Panc1 (cell line): ENCODE results near the gene DAGLA. TPM values are rescaled to one million over a fixed set of nuclear protein-coding genes. Genes with fewer than 3 reads are reported as not detected.

Experiments used
- ATAC-seq: fragments of 200-7000 bp; cut with Tn5 transposase; 2 replicates; pipeline ENCODE4 v1.9.1; 2020; ENCODE audit warnings: mild to moderate bottlenecking, moderate library complexity
- BruUV-seq: library from RNA; stranded (reverse); fragments of 400-500 nt; replicated peaks from 2 replicates; lab custom pipeline; 2021; lab: Mats Ljungman, UMichigan
- CTCF ChIA-PET: fragments of 300-600 bp; sonication (Branson Sonifier 250); formaldehyde crosslinking; loops from one replicate; lab custom pipeline; 2022; ENCODE audit warnings: antibody characterized with exemption; lab: Charles Lee
- POLR2A ChIA-PET: fragments of 300-600 bp; sonication (Branson Sonifier 250); formaldehyde crosslinking; loops from one replicate; lab custom pipeline; 2022; ENCODE audit warnings: antibody characterized with exemption; lab: Charles Lee
- DNase-seq: peaks from one replicate; pipeline ENCODE4 v3.0.0-alpha.2; 2010; ENCODE audit warnings: low read depth, low spot score
- H3K27ac ChIP-seq: 2 replicates; pipeline ENCODE4 v1.5.1; 2011; ENCODE audit warnings: mild to moderate bottlenecking, low read length, inconsistent platforms
- H3K27me3 ChIP-seq: fragments of 200-500 bp; sonication (Bioruptor generic); 2 replicates; pipeline ENCODE4 v1.6.0; 2014; ENCODE audit warnings: low read length, inconsistent platforms; ENCODE audit not compliant: control insufficient read depth, insufficient read depth
- H3K36me3 ChIP-seq: fragments of 200-500 bp; sonication (Bioruptor generic); 2 replicates; pipeline ENCODE4 v1.5.1; 2014; ENCODE audit warnings: inconsistent platforms, mild to moderate bottlenecking, low read length, moderate library complexity; ENCODE audit not compliant: control insufficient read depth, insufficient read depth
- H3K4me1 ChIP-seq: 2 replicates; pipeline ENCODE4 v1.5.1; 2011; ENCODE audit warnings: inconsistent platforms, mild to moderate bottlenecking, low read length, moderate library complexity; ENCODE audit not compliant: control insufficient read depth, insufficient read depth
- H3K4me3 ChIP-seq, 2 experiments: 2 replicates each; pipeline ENCODE4 v1.5.1; 2011 to 2012; ENCODE audit warnings: low read depth in 2 of 2, low read length in 2 of 2, mild to moderate bottlenecking in 2 of 2, inconsistent platforms in 1 of 2, moderate library complexity in 1 of 2
- H3K9me3 ChIP-seq: fragments of 200-500 bp; sonication (Bioruptor generic); 2 replicates; pipeline ENCODE4 v1.5.1; 2014; ENCODE audit warnings: low read depth, mild to moderate bottlenecking, inconsistent platforms, low read length, moderate library complexity; ENCODE audit not compliant: control insufficient read depth, insufficient read depth
- CTCF ChIP-seq: fragments of 450-650 bp; IDR thresholded peaks from 2 replicates; pipeline ENCODE4 v1.5.1; 2017; ENCODE audit warnings: mild to moderate bottlenecking
- POLR2AphosphoS5 ChIP-seq: IDR thresholded peaks from 2 replicates; pipeline ENCODE4 v1.6.1; 2012; ENCODE audit warnings: mild to moderate bottlenecking, low read depth, low read length, moderate library complexity
- SIN3A ChIP-seq: IDR thresholded peaks from 2 replicates; pipeline ENCODE4 v1.6.1; 2012; ENCODE audit warnings: low read depth, mild to moderate bottlenecking, low read length, moderate library complexity, borderline replicate concordance; ENCODE audit not compliant: insufficient read depth
- TCF7L2 ChIP-seq: IDR thresholded peaks from 2 replicates; pipeline ENCODE4 v1.6.1; 2011; ENCODE audit warnings: mild to moderate bottlenecking, low read depth, low read length, inconsistent platforms
- in situ Hi-C: cut with HindIII; loops from 2 replicates; pipeline ENCODE4 v1.10.0; 2016; ENCODE audit warnings: low sequenced_read_pairs, low pct_unique_long_range_greater_than_20kb
- intact Hi-C: fragments of 100-400 bp; cut with micrococcal nuclease; formaldehyde crosslinking; loops from one replicate; pipeline ENCODE4 v1.10.0; 2022; ENCODE audit not compliant: unreplicated experiment
- total RNA-seq: library from RNA; stranded (reverse); gene quantifications from one replicate; pipeline ENCODE4 v1.2.1, GENCODE V29; 2021; ENCODE audit not compliant: unreplicated experiment
- TF ChIP-seq, protein P1 (sequence below), 2 experiments: IDR thresholded peaks; 2 replicates each; pipeline ENCODE4 v1.6.1; 2011 to 2012; ENCODE audit warnings: low read depth in 2 of 2, control low read depth in 1 of 2, low read length in 1 of 2, mild to moderate bottlenecking in 1 of 2, moderate library complexity in 1 of 2; ENCODE audit not compliant: insufficient read depth in 1 of 2

DAGLA gene
- total RNA-seq, 1 experiment from 2014 or later, result 6.4 TPM

DNA sequence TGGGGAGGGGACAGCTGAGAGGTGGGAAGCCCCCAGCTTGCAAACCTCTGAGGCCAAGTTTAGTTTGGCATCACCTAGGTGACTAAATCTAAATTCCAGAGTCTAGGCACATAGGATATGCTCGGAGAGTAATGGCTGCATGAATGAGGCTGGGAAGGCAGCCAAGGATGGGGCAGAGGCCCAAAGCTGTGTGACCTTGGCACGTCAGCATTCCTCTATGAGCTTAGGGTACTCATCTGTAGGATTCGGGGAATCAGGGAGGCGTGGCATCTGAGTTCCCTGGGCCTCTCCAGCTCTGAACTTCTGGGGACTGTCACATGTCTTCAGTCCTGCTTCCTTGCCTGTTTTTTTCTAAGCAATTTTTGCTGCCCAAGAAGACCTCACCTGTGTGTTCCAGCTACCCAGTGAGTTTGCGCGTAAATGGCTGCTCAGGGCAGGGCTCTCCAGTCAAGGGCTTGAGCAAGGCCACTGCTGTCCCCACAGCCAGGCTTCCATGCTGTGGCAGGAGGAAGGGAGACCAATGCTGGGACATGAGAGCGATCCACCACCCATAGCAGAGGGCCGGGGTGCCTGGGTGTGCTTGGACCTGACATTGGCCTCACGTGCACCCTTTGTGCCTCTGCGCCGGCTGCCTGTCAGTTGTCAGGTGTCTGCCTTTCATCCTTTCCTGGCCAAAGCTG, 13.9 kb downstream of the DAGLA start:
- intact Hi-C loops (no loop called here), in situ Hi-C loops (no loop called here)
- 0 out of 2 replicates have a peak overlapping the region, but pooled peaks have one; percentile 7 for H3K27ac ChIP-seq
- H3K36me3 ChIP-seq, result no peaks in the 10 kb centered on the region
- no peak for TF ChIP-seq SIN3A
- TF ChIP-seq TCF7L2, result no peak
- TF ChIP-seq CTCF, result no peak
- TF ChIP-seq POLR2AphosphoS5, result no peak
- TF ChIP-seq, protein P1, sequence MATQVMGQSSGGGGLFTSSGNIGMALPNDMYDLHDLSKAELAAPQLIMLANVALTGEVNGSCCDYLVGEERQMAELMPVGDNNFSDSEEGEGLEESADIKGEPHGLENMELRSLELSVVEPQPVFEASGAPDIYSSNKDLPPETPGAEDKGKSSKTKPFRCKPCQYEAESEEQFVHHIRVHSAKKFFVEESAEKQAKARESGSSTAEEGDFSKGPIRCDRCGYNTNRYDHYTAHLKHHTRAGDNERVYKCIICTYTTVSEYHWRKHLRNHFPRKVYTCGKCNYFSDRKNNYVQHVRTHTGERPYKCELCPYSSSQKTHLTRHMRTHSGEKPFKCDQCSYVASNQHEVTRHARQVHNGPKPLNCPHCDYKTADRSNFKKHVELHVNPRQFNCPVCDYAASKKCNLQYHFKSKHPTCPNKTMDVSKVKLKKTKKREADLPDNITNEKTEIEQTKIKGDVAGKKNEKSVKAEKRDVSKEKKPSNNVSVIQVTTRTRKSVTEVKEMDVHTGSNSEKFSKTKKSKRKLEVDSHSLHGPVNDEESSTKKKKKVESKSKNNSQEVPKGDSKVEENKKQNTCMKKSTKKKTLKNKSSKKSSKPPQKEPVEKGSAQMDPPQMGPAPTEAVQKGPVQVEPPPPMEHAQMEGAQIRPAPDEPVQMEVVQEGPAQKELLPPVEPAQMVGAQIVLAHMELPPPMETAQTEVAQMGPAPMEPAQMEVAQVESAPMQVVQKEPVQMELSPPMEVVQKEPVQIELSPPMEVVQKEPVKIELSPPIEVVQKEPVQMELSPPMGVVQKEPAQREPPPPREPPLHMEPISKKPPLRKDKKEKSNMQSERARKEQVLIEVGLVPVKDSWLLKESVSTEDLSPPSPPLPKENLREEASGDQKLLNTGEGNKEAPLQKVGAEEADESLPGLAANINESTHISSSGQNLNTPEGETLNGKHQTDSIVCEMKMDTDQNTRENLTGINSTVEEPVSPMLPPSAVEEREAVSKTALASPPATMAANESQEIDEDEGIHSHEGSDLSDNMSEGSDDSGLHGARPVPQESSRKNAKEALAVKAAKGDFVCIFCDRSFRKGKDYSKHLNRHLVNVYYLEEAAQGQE (IDR thresholded peaks at IDR 0.05; ENCODE audit: insufficient read depth in 1 of 2, low read depth in 2 of 2, low read length in 1 of 2), result no peak
- no TSS peak for BruUV-seq
- DNase-seq (no peak), ATAC-seq (no peak)
- no peak overlapping the region for H3K4me3 ChIP-seq
- CTCF ChIA-PET, result interaction anchor here (0.9 to 1.5 kb wide), 2 partner anchors 10 to 22 kb away, joined by 3 to 5 read pairs; no protein-coding TSS in a partner anchor
- no peaks in the 10 kb centered on the region for H3K27me3 ChIP-seq
- POLR2A ChIA-PET, result no interaction called here
- H3K4me1 ChIP-seq, result peaks cover 51% of the 10 kb centered on the region
- H3K9me3 ChIP-seq, result no peaks in the 10 kb centered on the region

DNA sequence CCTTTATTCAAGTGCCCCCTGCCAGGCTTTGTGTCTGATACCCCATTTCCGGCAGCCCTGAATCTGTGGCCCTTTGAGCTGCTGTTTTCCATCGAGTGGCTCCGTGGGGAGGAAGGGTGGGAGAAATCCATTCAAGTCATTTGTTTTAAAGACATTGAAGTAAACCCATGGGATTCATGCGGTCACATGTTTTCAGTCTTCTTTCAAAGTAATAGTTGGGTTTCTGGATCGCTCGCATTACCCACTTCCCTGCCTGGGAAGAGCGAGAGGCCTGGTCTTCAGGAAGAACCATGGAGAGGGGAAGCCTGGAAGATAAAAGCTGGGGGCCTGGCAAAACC, 14.4 kb downstream of the DAGLA start:
- TF ChIP-seq, protein P1 (IDR thresholded peaks at IDR 0.05; ENCODE audit: insufficient read depth in 1 of 2, low read depth in 2 of 2, low read length in 1 of 2), result no peak
- no peak for TF ChIP-seq TCF7L2
- TF ChIP-seq POLR2AphosphoS5, result no peak
- TF ChIP-seq SIN3A, result no peak
- no peak for TF ChIP-seq CTCF
- Histone ChIP-seq H3K27me3 (no peaks in the 10 kb centered on the region), H3K36me3 (no peaks in the 10 kb centered on the region), H3K27ac (0 out of 2 replicates have a peak overlapping the region, but pooled peaks have one; percentile 7), H3K4me1 (peaks cover 56% of the 10 kb centered on the region), H3K9me3 (no peaks in the 10 kb centered on the region), H3K4me3 (no peak overlapping the region)
- no TSS peak for BruUV-seq
- ChIA-PET CTCF (interaction anchor here (0.9 to 1.5 kb wide), 4 partner anchors 11 to 53 kb away, joined by 3 to 5 read pairs (median 4); no protein-coding TSS in a partner anchor), POLR2A (no interaction called here)
- intact Hi-C loops (no loop called here), in situ Hi-C loops (no loop called here)
- DNase-seq (no peak), ATAC-seq (no peak)
